ENCODE measurements around the gene USP14. TPM values are rescaled to one million over a fixed set of nuclear protein-coding genes. Genes with fewer than 3 reads are reported as not detected.

Gene USP14
- total RNA-seq: 24.5 and 32.3 TPM in 2 replicates

GRCh38 chr18:158128-159036 is at the start of gene USP14:
TSS of gene USP14 (plus strand) at chr18:158557. CDS start at chr18:158699, 142 bp downstream.

Small RNA genes lying within 50 kb of the gene (small RNA-seq; reads per million reads assigned to genes)
- gene MIR8078: not detected

Other genes with a start within 250 kb of the USP14 start
- gene TUBB8B, start 108.9 kb upstream of the USP14 start, total RNA-seq: not detected in 2 replicates
- gene THOC1, start 109.5 kb downstream of the USP14 start, total RNA-seq: 47.1 and 56.7 TPM in 2 replicates